HFFc6 (cell line): ENCODE results near the gene NDUFAF8. TPM values are rescaled to one million over a fixed set of nuclear protein-coding genes. Genes with fewer than 3 reads are reported as not detected.

Source experiments
- DNase-seq: peaks from one replicate; pipeline ENCODE4 v3.0.0-alpha.2; 2018
- H3K27ac Mint-ChIP-seq: 2 replicates; pipeline ENCODE4 v1.8.0; 2020; ENCODE audit warnings: mild to moderate bottlenecking, mixed read lengths
- H3K27me3 Mint-ChIP-seq: 2 replicates; pipeline ENCODE4 v1.8.0; 2021; ENCODE audit warnings: mild to moderate bottlenecking, moderate library complexity, mixed read lengths; ENCODE audit not compliant: insufficient read depth
- H3K36me3 Mint-ChIP-seq: 2 replicates; pipeline ENCODE4 v1.8.0; 2021; ENCODE audit warnings: low read depth, mixed read lengths
- H3K4me1 Mint-ChIP-seq: 2 replicates; pipeline ENCODE4 v1.8.0; 2020; ENCODE audit warnings: low read depth, mixed read lengths
- H3K4me3 Mint-ChIP-seq: 2 replicates; pipeline ENCODE4 v1.8.0; 2020; ENCODE audit warnings: mild to moderate bottlenecking, moderate library complexity, mixed read lengths
- H3K9me3 Mint-ChIP-seq: 2 replicates; pipeline ENCODE4 v1.8.0; 2020; ENCODE audit warnings: mild to moderate bottlenecking, mixed read lengths
- CTCF ChIP-seq: fragments of 200-600 bp; sonication (generic); IDR thresholded peaks from 2 replicates; pipeline ENCODE4 v1.5.0; 2021; ENCODE audit warnings: antibody characterized with exemption, mild to moderate bottlenecking
- total RNA-seq, 6 experiments: library from RNA; stranded (reverse); fragmentation: NEBNext Ultra II Directional; extraction: Animal tissue kit (Norgen Biotek cat#: 25700); gene quantifications; 2 replicates in 1 of 6; 3 replicates in 5 of 6; pipeline ENCODE4 v1.2.3, GENCODE V29; 2021

The NDUFAF8 gene
- total RNA-seq, 6 experiments from 2014 or later, result 67.0 to 103 (median 87.9) TPM

GRCh38 chr17:81199482-81199830 is 39.7 kb upstream of the NDUFAF8 start:
- H3K36me3 Mint-ChIP-seq, result no peaks in the 10 kb centered on the region
- no peak overlapping the region for H3K4me3 Mint-ChIP-seq
- no peak for DNase-seq
- no peak for TF ChIP-seq CTCF
- H3K9me3 Mint-ChIP-seq, result no peaks in the 10 kb centered on the region
- no peaks in the 10 kb centered on the region for H3K27me3 Mint-ChIP-seq
- no peak overlapping the region for H3K27ac Mint-ChIP-seq
- no peaks in the 10 kb centered on the region for H3K4me1 Mint-ChIP-seq

- no peaks in the 10 kb centered on the region for H3K27me3 Mint-ChIP-seq
- DNase-seq, result no peak
- TF ChIP-seq CTCF, result no peak
- H3K36me3 Mint-ChIP-seq, result no peaks in the 10 kb centered on the region
- no peak overlapping the region for H3K4me3 Mint-ChIP-seq
- H3K27ac Mint-ChIP-seq, result no peak overlapping the region
- H3K4me1 Mint-ChIP-seq, result no peaks in the 10 kb centered on the region
- H3K9me3 Mint-ChIP-seq, result no peaks in the 10 kb centered on the region
Observed at GRCh38 chr17:81200201-81200600, 38.9 kb upstream of the NDUFAF8 start.

- peak; percentile 58 for DNase-seq
- H3K27me3 Mint-ChIP-seq, result no peaks in the 10 kb centered on the region; the same call in 1 of the 2 replicates
- no peak overlapping the region for H3K27ac Mint-ChIP-seq
- no peaks in the 10 kb centered on the region for H3K36me3 Mint-ChIP-seq
- peak; percentile 82 for TF ChIP-seq CTCF
- H3K4me3 Mint-ChIP-seq, result no peak overlapping the region
- no peaks in the 10 kb centered on the region for H3K9me3 Mint-ChIP-seq
- no peaks in the 10 kb centered on the region for H3K4me1 Mint-ChIP-seq
Observed at GRCh38 chr17:81200695-81201580, 38.2 kb upstream of the NDUFAF8 start.

- Mint-ChIP-seq H3K9me3 (no peaks in the 10 kb centered on the region), H3K4me1 (no peaks in the 10 kb centered on the region), H3K4me3 (no peak overlapping the region), H3K27ac (no peak overlapping the region), H3K36me3 (no peaks in the 10 kb centered on the region), H3K27me3 (no peaks in the 10 kb centered on the region; the same call in 1 of the 2 replicates)
- no peak for DNase-seq
- no peak for TF ChIP-seq CTCF
Observed at GRCh38 chr17:81202318-81202717, 36.8 kb upstream of the NDUFAF8 start.

- H3K27ac Mint-ChIP-seq, result no peak overlapping the region
- H3K4me1 Mint-ChIP-seq, result no peaks in the 10 kb centered on the region
- H3K27me3 Mint-ChIP-seq, result no peaks in the 10 kb centered on the region; the same call in 1 of the 2 replicates
- no peak overlapping the region for H3K4me3 Mint-ChIP-seq
- H3K36me3 Mint-ChIP-seq, result no peaks in the 10 kb centered on the region
- TF ChIP-seq CTCF, result no peak
- H3K9me3 Mint-ChIP-seq, result no peaks in the 10 kb centered on the region
- no peak for DNase-seq
Observed at GRCh38 chr17:81203136-81203535, 36.0 kb upstream of the NDUFAF8 start.
